ENCODE results near the gene DYNC1I1.

Gene DYNC1I1

DNA sequence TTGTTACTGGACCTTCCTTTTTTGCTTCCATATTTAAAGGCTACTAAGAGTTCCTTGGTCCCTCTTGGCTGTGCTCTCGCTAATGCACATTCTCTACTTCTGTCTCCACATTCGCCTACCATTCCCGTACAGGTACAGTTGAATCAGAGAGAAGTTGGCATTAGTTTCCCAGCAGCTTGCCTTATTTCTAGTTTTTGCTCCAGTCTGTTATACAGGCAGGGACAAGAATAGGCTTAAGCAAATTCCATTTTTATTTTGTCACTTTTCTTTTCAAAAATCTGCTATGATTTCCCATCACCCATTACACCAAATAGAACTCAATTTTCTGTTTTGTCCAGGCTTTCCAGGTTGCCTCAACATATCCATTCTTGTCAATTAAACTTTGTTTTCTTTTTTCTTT, 29.9 kb downstream of the DYNC1I1 start:
- no peak overlapping the region for H3K27ac Mint-ChIP-seq
- DNase-seq: no peak
- H3K4me1 Mint-ChIP-seq (ENCODE audit: low read depth in 2 of 2): no peaks in the 10 kb centered on the region
- ATAC-seq (replicated peaks): no peak
- H3K4me3 Mint-ChIP-seq: no peak overlapping the region
- no peaks in the 10 kb centered on the region for H3K36me3 Mint-ChIP-seq (ENCODE audit: insufficient read depth)
- H3K9me3 Mint-ChIP-seq: peaks cover 0 to 5% of the 10 kb centered on the region in 2 donors
- H3K27me3 Mint-ChIP-seq: no peaks in the 10 kb centered on the region

DNA sequence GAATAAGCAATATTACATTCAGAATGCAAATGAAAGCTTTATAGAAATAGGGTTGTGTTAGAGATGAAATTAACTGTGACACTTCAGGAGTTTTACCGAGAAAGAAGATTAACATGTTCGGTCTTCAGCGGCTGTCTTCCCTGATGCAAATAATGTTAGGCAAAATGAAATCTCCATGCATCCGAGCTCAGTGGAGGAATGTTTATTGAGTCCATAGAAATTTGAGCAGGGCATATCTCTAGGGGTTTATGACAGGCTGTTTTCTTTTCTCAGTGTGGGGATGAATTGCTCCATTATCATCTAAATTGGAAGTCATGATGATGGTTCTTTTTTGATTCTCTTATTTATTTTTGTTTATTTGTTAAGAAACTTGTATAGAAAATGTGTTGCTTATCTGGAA, 31.7 kb downstream of the DYNC1I1 start:
- no peak overlapping the region for H3K27ac Mint-ChIP-seq
- no peak overlapping the region for H3K4me3 Mint-ChIP-seq
- no peaks in the 10 kb centered on the region for H3K36me3 Mint-ChIP-seq (ENCODE audit: insufficient read depth)
- DNase-seq (no peak), ATAC-seq (replicated peaks) (no peak)
- no peaks in the 10 kb centered on the region for H3K4me1 Mint-ChIP-seq (ENCODE audit: low read depth in 2 of 2)
- peaks cover 0 to 8% of the 10 kb centered on the region in 2 donors for H3K9me3 Mint-ChIP-seq
- no peaks in the 10 kb centered on the region for H3K27me3 Mint-ChIP-seq

DNA sequence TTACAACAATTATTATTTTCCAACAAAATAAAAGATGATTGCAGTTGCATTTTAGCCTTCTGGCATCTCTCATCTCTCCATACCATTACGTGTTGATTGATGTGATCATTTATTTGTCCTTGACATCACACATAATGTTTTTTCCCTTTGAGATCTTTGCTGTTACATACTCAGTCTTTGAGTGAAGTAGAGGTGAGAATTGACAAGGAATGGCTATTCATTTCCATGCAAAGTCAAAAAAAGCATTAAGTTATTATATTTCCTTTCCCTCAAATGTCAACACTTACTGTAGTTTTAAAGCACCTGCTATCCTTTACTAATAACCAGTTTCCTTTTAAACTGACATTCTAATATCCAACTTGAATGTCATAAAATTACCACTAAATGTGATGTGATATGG, 33.6 kb downstream of the DYNC1I1 start:
- Mint-ChIP-seq H3K27ac (no peak overlapping the region), H3K27me3 (no peaks in the 10 kb centered on the region), H3K4me1 (ENCODE audit: low read depth in 2 of 2) (no peaks in the 10 kb centered on the region), H3K36me3 (ENCODE audit: insufficient read depth) (no peaks in the 10 kb centered on the region), H3K9me3 (peaks cover 0 to 8% of the 10 kb centered on the region in 2 donors), H3K4me3 (no peak overlapping the region)
- no peak for DNase-seq
- no peak for ATAC-seq (replicated peaks)

DNA sequence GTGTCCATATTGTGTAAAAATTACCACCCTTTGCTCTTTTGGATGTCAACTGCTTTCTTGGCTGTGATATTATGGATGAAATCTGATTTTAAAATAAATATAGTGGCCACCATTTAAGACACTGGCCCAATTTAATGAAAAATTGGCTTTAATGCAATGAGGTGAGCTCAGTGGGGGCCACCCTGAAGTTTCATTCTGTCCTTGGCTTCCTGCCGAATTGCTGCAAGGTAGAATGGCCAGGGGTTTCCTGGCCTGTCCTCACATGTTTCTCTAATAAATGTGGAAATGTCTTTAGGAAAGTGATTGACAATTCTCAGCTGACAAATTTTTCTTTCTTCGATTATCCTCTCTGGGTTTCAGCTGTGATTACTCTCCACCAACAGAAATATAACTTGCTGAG, 36.0 kb downstream of the DYNC1I1 start:
- ATAC-seq (replicated peaks) (no peak), DNase-seq (no peak)
- Mint-ChIP-seq H3K9me3 (peaks cover 0 to 3% of the 10 kb centered on the region in 2 donors), H3K36me3 (ENCODE audit: insufficient read depth) (no peaks in the 10 kb centered on the region), H3K27me3 (no peaks in the 10 kb centered on the region), H3K27ac (no peak overlapping the region), H3K4me3 (no peak overlapping the region), H3K4me1 (ENCODE audit: low read depth in 2 of 2) (no peaks in the 10 kb centered on the region)

DNA sequence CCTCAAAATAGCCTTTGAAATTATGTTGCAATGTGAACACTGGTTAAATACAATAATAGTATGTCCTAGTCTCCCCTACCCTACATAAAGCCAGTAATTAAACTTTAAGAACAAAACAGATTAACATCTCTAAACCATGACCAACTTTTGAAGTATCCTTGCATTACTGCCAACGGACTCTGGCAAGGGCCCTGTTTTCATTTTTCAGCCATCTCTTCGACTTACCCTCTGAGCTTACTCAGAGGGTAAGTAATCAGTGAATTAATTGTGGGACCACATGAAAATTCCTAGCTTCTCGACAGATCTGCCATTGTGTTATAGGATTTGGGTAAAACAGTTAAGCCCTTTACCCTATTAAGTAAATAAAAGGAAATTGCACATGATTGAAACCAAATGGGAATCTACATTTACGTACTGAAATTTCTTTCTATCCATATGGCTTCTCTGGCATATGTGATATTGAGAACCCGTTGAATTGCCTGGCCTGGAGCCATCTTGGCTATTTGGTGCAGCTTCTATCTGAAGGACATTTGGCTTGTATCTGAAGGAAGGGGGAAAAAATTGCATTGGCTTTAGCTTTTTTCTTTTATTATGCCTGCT, 39.6 kb downstream of the DYNC1I1 start:
- no peak for DNase-seq
- no peak overlapping the region for H3K4me3 Mint-ChIP-seq
- H3K27me3 Mint-ChIP-seq: no peaks in the 10 kb centered on the region
- ATAC-seq (replicated peaks): no peak
- no peaks in the 10 kb centered on the region for H3K36me3 Mint-ChIP-seq (ENCODE audit: insufficient read depth)
- H3K4me1 Mint-ChIP-seq (ENCODE audit: low read depth in 2 of 2): no peaks in the 10 kb centered on the region
- peaks cover 0 to 3% of the 10 kb centered on the region in 2 donors for H3K9me3 Mint-ChIP-seq
- no peak overlapping the region for H3K27ac Mint-ChIP-seq

DNA sequence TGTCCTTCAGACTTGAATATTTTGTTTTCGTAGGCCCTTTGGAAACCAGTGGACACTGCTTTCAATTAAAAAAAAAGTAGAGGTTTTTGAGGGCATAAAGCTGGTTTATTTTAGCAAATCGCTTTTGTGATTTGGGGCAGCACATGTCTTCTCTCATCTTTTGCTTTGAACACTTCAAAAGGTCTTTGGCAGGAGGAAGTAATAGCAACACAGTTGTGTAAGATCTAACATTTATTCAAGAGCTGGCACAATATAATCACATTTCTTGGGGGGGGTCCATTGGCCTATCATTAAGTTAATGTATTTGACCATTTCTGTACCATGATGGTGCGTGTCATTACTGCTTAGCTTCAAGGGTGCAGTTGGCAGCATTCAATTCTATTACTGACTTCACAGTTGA, 42.4 kb downstream of the DYNC1I1 start:
- no peak overlapping the region for H3K27ac Mint-ChIP-seq
- no peaks in the 10 kb centered on the region for H3K27me3 Mint-ChIP-seq
- H3K9me3 Mint-ChIP-seq: no peaks in the 10 kb centered on the region
- no peaks in the 10 kb centered on the region for H3K4me1 Mint-ChIP-seq (ENCODE audit: low read depth in 2 of 2)
- DNase-seq: no peak
- ATAC-seq (replicated peaks): no peak
- H3K4me3 Mint-ChIP-seq: no peak overlapping the region
- peaks cover 2% of the 10 kb centered on the region for H3K36me3 Mint-ChIP-seq (ENCODE audit: insufficient read depth)

DNA sequence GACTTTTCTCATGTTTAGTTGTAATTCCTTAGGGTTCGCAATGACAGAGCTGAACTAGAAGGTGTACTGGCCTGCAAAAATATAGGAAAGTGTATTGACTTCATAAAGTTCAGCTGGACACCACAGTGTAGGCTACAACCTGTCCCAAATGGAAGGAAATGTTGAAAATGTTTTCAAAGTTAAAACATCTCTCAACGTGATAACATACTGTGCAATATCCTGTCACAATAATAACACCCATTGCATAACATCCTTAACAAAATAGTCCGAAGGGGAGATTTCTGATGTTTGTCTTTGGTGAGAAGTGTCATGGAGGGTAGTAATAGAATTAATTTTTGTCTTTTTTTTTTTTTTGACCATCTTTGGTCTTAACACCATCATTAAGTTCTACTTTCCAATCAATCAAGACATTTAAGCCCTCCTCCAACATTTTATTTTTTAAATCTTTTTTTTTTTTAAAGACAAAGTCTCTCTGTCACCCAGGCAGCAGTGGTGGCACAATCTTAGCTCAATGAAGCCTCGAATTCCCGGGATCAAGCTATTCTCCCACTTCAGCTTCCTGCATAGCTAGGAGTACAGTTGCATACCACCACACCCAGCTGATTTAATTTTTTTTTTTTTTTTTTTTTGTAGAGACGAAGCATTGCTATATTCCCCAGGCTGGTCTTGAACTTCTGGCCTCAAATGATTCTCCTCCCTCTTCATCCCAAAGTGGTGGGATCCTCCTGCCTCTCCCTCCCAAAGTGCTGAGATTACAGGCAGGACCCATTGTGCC, 45.7 kb downstream of the DYNC1I1 start:
- no peak for DNase-seq
- peaks cover 2% of the 10 kb centered on the region for H3K36me3 Mint-ChIP-seq (ENCODE audit: insufficient read depth)
- no peak for ATAC-seq (replicated peaks)
- H3K27ac Mint-ChIP-seq: no peak overlapping the region
- H3K4me3 Mint-ChIP-seq: no peak overlapping the region
- peaks cover 0 to 3% of the 10 kb centered on the region in 2 donors for H3K9me3 Mint-ChIP-seq
- no peaks in the 10 kb centered on the region for H3K4me1 Mint-ChIP-seq (ENCODE audit: low read depth in 2 of 2)
- H3K27me3 Mint-ChIP-seq: no peaks in the 10 kb centered on the region

DNA sequence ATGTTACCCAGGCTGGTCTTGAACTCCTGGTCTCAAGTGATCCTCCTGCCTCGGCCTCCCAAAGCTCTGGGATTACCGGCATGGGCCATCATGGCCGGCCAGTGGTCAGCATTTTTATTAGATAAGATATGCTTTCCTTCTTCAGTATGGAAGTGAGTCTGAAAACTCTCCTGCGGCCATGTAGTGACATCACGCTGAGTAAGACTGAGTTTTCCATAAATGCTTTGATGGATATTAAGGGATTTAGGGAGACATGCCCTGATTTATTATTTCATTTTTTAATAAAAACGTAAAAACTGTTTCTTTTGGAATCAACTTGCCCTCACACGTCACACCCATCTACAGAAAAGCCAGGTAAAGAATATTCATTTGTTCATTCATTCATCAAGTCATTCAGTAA, 48.4 kb downstream of the DYNC1I1 start:
- Mint-ChIP-seq H3K27me3 (no peaks in the 10 kb centered on the region), H3K27ac (no peak overlapping the region), H3K9me3 (peaks cover 0 to 3% of the 10 kb centered on the region in 2 donors)

DNA sequence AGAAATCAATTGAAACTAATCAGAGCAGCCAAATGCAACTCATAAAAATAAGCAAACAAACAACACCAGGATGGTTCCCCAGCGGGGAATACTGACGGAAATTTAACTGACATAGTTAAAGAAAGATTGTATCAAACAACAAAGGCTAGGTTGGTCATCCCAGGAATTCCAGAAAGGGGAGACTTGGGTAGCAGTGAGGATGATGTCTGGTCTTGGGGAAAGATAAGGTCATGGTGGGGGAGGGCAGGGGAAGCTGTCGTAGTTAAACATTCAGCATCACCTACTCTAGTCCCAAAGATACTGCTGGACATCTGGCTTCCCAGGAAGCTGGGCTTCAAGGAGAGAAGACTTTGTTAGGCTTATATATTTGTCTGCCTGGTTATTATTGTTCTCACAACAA, 50.4 kb downstream of the DYNC1I1 start:
- H3K27me3 Mint-ChIP-seq: no peaks in the 10 kb centered on the region
- no peak for DNase-seq

More for the DNA sequence above, 48.4 kb downstream of the DYNC1I1 start:
- DNase-seq (no peak), ATAC-seq (replicated peaks) (no peak)
- no peaks in the 10 kb centered on the region for H3K4me1 Mint-ChIP-seq (ENCODE audit: low read depth in 2 of 2)
- peaks cover 2% of the 10 kb centered on the region for H3K36me3 Mint-ChIP-seq (ENCODE audit: insufficient read depth)
- no peak overlapping the region for H3K4me3 Mint-ChIP-seq

DNA sequence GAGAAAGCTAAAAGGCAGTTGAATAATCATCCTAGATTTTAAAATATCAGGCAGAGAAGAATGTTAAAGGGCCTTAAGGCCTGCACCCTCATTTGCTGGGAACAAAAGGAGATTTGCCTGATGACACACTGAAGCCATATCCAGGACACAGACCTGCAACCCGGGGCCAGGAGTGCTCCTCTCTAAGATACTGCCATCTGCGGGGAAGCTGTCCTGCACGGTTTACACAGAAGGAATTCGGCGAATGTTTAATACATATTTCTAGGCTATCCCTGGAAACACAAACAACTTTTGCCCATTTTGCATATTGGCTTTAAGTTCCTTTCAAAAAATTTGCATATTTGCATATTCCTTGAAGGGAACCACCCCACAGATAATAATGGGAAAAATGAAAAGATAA, 52.3 kb downstream of the DYNC1I1 start:
- peaks cover 0 to 3% of the 10 kb centered on the region in 2 donors for H3K9me3 Mint-ChIP-seq
- H3K27me3 Mint-ChIP-seq: no peaks in the 10 kb centered on the region
- H3K36me3 Mint-ChIP-seq (ENCODE audit: insufficient read depth): no peaks in the 10 kb centered on the region
- ATAC-seq (replicated peaks) (no peak), DNase-seq (no peak)
- H3K27ac Mint-ChIP-seq: no peak overlapping the region
- no peak overlapping the region for H3K4me3 Mint-ChIP-seq
- no peaks in the 10 kb centered on the region for H3K4me1 Mint-ChIP-seq (ENCODE audit: low read depth in 2 of 2)

More for the DNA sequence above, 50.4 kb downstream of the DYNC1I1 start:
- Mint-ChIP-seq H3K4me3 (no peak overlapping the region), H3K27ac (no peak overlapping the region), H3K36me3 (ENCODE audit: insufficient read depth) (peaks cover 2% of the 10 kb centered on the region), H3K9me3 (peaks cover 0 to 3% of the 10 kb centered on the region in 2 donors), H3K4me1 (ENCODE audit: low read depth in 2 of 2) (no peaks in the 10 kb centered on the region)
- no peak for ATAC-seq (replicated peaks)

DNA sequence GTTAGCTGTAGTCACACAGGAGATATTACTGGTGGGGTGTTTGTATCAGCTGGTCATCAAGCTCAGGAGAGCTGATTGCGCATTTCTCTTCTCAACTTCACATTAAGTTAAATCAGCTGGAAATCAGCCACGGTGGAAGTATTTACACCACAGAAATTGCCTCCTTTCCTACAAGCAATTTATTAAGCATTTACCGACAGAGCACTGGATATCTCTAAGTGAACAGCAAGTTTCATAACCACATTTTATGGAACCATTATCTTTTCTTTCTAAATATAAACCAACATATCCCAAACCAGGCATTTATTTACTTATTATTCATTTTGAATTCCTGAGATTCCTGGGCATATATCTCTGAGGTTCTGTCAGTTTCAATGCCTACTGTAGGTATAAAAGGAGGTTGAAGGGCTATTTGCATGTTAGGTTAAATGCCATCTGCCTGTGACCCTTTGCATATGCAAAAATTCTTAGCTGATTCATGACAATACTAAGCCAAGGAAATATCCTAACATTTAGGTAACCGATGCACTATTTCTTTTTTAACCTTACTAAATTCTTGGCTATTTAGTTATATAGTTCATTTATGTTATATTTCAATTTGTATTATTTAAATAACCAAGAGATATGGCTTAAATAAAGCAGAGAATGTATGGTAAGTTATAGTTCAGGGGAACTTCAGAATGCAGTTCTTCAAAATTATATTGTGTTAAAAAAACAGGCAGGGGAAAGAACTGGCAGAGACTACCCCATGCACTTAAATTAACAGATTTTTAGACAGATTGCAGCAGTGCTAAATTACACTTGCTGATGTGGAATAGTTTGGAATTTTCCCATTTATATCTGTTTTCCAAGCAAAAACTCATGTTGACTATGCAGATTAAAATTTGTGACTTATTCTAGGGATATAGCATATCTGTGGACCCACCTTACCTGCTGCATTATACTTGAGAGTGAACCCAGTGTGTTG, 56.8 kb downstream of the DYNC1I1 start:
- no peak overlapping the region for H3K4me3 Mint-ChIP-seq
- ATAC-seq (replicated peaks): no peak
- no peaks in the 10 kb centered on the region for H3K9me3 Mint-ChIP-seq
- H3K27ac Mint-ChIP-seq: no peak overlapping the region
- no peak for DNase-seq
- H3K27me3 Mint-ChIP-seq: no peaks in the 10 kb centered on the region
- no peaks in the 10 kb centered on the region for H3K4me1 Mint-ChIP-seq (ENCODE audit: low read depth in 2 of 2)
- H3K36me3 Mint-ChIP-seq (ENCODE audit: insufficient read depth): no peaks in the 10 kb centered on the region

DNA sequence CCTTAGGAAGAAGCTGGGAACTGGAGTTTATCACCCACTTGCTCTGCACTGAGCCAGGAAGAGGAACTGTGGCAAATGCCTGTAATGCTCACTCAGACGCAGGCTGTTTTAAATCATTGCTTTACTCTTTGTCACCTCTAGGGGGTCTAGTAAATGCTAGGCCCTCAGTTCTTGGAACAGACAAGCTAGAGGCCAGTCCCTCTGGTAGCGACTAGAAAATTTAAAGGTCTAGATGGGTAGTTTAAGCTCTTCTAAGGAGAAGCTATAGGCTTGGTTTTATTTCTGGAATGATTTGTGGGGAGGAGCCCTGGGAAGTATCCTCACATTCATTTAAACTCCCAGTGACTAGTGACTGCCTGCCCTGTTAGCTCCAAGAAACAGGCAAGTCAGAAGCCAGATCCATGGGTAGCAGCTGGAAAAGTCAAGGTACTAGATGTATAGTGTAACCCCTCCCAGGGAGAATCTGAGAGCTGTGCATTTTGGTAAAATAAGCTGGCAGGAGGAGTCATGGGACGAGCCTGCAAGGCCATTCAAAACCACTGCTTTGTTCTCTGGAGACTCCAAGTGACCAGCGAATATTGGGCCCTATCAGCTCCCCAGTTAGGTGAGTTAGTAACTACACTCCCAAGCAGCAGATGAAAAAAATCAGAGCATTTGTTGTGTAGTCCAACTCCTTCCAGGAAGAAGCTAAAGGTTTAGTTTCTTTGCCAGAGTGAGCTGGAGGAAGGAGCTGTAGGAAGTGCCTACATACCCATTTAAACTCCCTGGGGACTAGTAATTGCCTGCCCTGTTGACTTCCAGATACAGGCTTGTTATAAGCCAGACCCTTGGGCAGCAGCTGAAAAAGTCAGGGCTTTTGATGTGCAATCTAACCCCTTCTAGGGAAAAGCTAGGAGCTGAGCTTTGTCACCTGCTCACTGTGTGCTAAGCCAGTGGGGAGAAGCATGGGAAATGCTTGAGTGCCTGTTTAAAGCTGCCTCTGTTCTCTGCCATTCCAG, 68.9 kb downstream of the DYNC1I1 start:
- H3K4me3 Mint-ChIP-seq: no peak overlapping the region
- H3K27ac Mint-ChIP-seq: no peak overlapping the region
- H3K27me3 Mint-ChIP-seq: peaks cover 0 to 7% of the 10 kb centered on the region in 2 donors
- no peak for ATAC-seq (replicated peaks)
- peaks cover 0 to 3% of the 10 kb centered on the region in 2 donors for H3K9me3 Mint-ChIP-seq
- H3K36me3 Mint-ChIP-seq (ENCODE audit: insufficient read depth): no peaks in the 10 kb centered on the region
- H3K4me1 Mint-ChIP-seq (ENCODE audit: low read depth in 2 of 2): no peaks in the 10 kb centered on the region
- no peak for DNase-seq
